Smooth muscle cell of the pulmonary artery (primary cell): ENCODE measurements around the gene SPEM2. TPM values are rescaled to one million over a fixed set of nuclear protein-coding genes. Genes with fewer than 3 reads are reported as not detected.

Source experiments
- total RNA-seq: library from RNA; depleted of rRNA; stranded (reverse); fragments of >200 nt; gene quantifications from 2 replicates; pipeline ENCODE4 v1.2.3, GENCODE V29; 2014

Gene SPEM2
- not detected in 2 replicates for total RNA-seq

GRCh38 chr17:7425316-7425715 is at the start of gene SPEM2:
SPEM2 (plus strand) TSS chr17:7425616; CDS start chr17:7425689, 73 bp downstream.

GRCh38 chr17:7380855-7381683 is 44.3 kb upstream of the SPEM2 start, which contains the start of gene TNK1:
TNK1 (plus strand) TSS chr17:7381089; CDS start chr17:7382927, 1,838 bp downstream.

DNA sequence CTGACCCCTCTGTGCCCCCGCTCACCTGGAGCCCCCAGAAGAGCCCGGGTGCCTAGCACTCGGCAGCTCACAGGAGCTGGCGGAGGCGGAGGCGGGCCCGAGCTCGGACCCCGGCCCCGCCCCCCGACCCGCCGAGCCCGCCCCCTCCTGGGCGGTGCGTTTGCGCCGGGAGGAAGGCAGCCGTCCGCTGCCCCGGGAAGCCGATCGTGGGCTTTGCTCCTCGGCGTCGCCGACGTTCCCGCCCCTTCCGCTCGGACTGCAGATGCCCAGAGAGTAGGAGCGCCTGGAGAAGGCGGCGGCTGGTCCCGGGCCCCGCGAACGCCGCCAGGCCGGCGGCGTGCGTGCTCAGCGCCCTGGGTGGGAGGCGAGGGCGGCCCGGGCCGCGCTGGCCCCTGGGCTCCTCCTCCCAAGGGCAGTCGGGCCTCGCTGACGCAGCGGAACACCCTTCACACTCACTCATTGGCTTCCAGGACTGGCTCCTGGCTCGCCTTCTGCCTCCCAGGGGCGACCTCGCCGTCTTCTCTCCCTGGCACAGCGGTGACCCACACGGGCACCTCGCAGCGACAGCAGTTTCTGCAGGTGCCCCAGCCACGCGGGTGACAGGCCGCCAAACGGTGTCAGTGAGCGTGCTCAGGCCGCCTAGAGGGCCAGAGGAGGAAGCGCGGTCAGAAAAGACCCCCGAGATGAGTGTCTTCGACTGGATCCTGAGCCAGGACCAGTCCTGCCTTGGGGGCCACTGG is 30.8 kb upstream of the SPEM2 start, which contains the start of gene PLSCR3:
PLSCR3 (minus strand) TSS at position 74 of the 740 bp plus-strand sequence. CDS start 415 bp downstream, outside the sequence.

GRCh38 chr17:7403977-7404736 is 21.3 kb upstream of the SPEM2 start, which contains the start of gene TMEM256:
TMEM256 (minus strand) TSS chr17:7404097; CDS start chr17:7404084, 13 bp downstream.

GRCh38 chr17:7407485-7408251 is 17.7 kb upstream of the SPEM2 start, which contains the start of gene NLGN2:
NLGN2 (plus strand) TSS chr17:7407845; CDS start chr17:7408256, 411 bp downstream.

DNA sequence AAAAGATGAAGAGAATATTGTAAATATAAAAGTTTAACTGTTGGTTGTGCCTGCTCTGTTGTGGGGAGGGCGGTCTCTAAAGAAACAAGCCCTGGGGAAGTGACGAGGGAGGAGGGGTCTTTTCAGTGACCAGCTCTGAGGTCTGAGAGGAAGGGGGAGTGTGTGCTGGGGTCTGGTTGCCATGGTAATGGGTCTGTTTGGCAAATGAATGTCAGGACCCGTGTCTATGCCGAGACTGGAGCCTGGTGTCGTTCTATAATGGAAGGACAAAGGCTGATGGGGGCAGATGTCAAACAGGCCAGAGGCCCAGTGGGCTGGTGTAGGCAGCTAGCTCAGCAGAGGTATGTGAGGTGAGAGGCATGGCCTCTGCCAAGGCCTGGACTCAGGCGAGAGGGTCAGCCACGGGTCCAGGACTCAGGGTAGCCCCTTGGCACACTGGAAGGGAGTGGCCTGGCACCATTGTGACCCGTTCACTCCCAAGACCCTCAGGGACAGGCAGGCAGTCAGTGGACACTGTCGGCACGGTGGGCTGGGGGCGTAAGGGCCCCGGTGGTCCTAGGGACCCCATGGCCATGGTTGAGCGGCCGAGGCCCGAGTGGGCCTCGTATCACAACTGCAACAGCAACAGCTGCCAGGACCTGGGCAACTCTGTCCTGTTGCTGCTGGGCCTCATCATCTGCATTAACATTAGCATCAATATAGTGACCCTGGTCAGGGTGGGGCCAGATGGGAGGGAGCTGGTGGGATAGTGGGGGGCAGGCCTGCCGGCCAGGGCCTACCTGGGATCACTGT is 5.4 kb upstream of the SPEM2 start, which contains the start of gene SPEM1:
SPEM1 (plus strand) TSS at position 506 of the 792 bp plus-strand sequence; CDS start at position 567, 61 bp downstream.

DNA sequence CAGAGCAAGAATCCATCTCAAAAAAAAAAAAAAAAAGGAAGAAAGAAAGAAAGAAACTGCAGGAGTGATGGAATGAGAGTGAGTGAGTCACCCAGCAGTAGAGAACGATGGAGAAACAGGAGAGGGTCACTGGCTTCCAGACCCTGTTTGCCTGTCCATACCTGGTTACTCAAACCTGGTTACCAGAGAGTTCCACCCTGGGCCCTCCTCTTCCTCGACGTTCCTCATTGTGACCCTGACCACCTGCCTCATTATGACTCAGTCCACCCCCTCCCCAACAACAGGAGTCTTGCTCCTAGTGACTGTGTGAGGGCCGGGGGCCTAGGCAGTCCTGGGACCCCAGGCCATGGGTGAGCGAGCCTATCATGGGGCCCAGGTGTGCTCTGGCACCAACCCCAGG is 3.1 kb downstream of the SPEM2 start, which contains the start of gene SPEM3:
SPEM3 (plus strand) TSS at position 301 of the 400 bp plus-strand sequence; CDS start at position 347, 46 bp downstream.

GRCh38 chr17:7439462-7440112 is 14.2 kb downstream of the SPEM2 start, which contains the start of gene FGF11:
FGF11 (plus strand) TSS chr17:7439512; CDS start chr17:7439621, 109 bp downstream.

GRCh38 chr17:7444682-7445618 is 19.5 kb downstream of the SPEM2 start, which contains the start of gene CHRNB1:
CHRNB1 (plus strand) TSS chr17:7445061; CDS start chr17:7445128, 67 bp downstream.

Other genes starting within 250 kb of the SPEM2 start
- gene ASGR1, start 246.2 kb upstream of the SPEM2 start, total RNA-seq, result 0.26 and 0.43 TPM in 2 replicates
- gene DLG4, start 205.8 kb upstream of the SPEM2 start, total RNA-seq, result 38.6 and 51.8 TPM in 2 replicates
- gene ACADVL, start 205.7 kb upstream of the SPEM2 start, total RNA-seq, result 253 and 331 TPM in 2 replicates
- gene DVL2, start 191.1 kb upstream of the SPEM2 start, total RNA-seq, result 57.9 and 79.4 TPM in 2 replicates
- gene PHF23, start 186.2 kb upstream of the SPEM2 start, total RNA-seq, result 36.2 and 41.9 TPM in 2 replicates
- gene GABARAP, start 183.2 kb upstream of the SPEM2 start, total RNA-seq, result 152 and 153 TPM in 2 replicates
- 71.7 and 85.0 TPM in 2 replicates for gene CTDNEP1, start 173.9 kb upstream of the SPEM2 start, total RNA-seq
- gene ELP5, start 173.4 kb upstream of the SPEM2 start, total RNA-seq, result 23.6 and 23.8 TPM in 2 replicates
- 0.33 and 0.65 TPM in 2 replicates for gene CLDN7, start 163.1 kb upstream of the SPEM2 start, total RNA-seq
- gene SLC2A4, start 143.9 kb upstream of the SPEM2 start, total RNA-seq, result 0.10 and 0.13 TPM in 2 replicates
- gene YBX2, start 131.0 kb upstream of the SPEM2 start, total RNA-seq, result 0.07 TPM in 1 of 2 replicates, not detected in the other
- 351 and 391 TPM in 2 replicates for gene EIF5A, start 118.0 kb upstream of the SPEM2 start, total RNA-seq
- 20.3 and 20.4 TPM in 2 replicates for gene GPS2, start 110.3 kb upstream of the SPEM2 start, total RNA-seq
- 21.6 and 31.2 TPM in 2 replicates for gene NEURL4, start 96.3 kb upstream of the SPEM2 start, total RNA-seq
- gene ACAP1, start 89.1 kb upstream of the SPEM2 start, total RNA-seq, result 0.33 and 0.99 TPM in 2 replicates
- 13.4 and 14.2 TPM in 2 replicates for gene KCTD11, start 73.5 kb upstream of the SPEM2 start, total RNA-seq
- not detected in 2 replicates for gene TMEM95, start 70.5 kb upstream of the SPEM2 start, total RNA-seq
- 0.20 and 0.26 TPM in 2 replicates for gene TNK1, start 44.5 kb upstream of the SPEM2 start, total RNA-seq
- gene PLSCR3, start 31.1 kb upstream of the SPEM2 start, total RNA-seq, result 52.9 and 58.3 TPM in 2 replicates
- gene TMEM256, start 21.5 kb upstream of the SPEM2 start, total RNA-seq, result 57.9 and 74.2 TPM in 2 replicates
- 23.7 and 28.4 TPM in 2 replicates for gene NLGN2, start 17.8 kb upstream of the SPEM2 start, total RNA-seq
- gene SPEM1, start 5.3 kb upstream of the SPEM2 start, total RNA-seq, result not detected in 2 replicates
- gene SPEM3, start 3.2 kb downstream of the SPEM2 start, total RNA-seq, result not detected in 2 replicates
- 2.5 and 3.2 TPM in 2 replicates for gene TMEM102, start 9.8 kb downstream of the SPEM2 start, total RNA-seq
- gene FGF11, start 13.9 kb downstream of the SPEM2 start, total RNA-seq, result 12.9 and 16.7 TPM in 2 replicates
- gene CHRNB1, start 19.4 kb downstream of the SPEM2 start, total RNA-seq, result 5.2 and 6.7 TPM in 2 replicates
- gene ZBTB4, start 54.0 kb downstream of the SPEM2 start, total RNA-seq, result 39.2 and 45.6 TPM in 2 replicates
- not detected in 2 replicates for gene SLC35G6, start 55.8 kb downstream of the SPEM2 start, total RNA-seq
- gene POLR2A, start 58.8 kb downstream of the SPEM2 start, total RNA-seq, result 117 and 118 TPM in 2 replicates
- 21.6 and 23.8 TPM in 2 replicates for gene TNFSF12, start 123.4 kb downstream of the SPEM2 start, total RNA-seq
- 1.4 and 2.4 TPM in 2 replicates for gene TNFSF13, start 133.1 kb downstream of the SPEM2 start, total RNA-seq
- gene SENP3, start 136.3 kb downstream of the SPEM2 start, total RNA-seq, result 65.9 and 75.8 TPM in 2 replicates
- gene CD68, start 154.0 kb downstream of the SPEM2 start, total RNA-seq, result 59.6 and 60.2 TPM in 2 replicates
- gene MPDU1, start 158.2 kb downstream of the SPEM2 start, total RNA-seq, result 36.2 and 54.1 TPM in 2 replicates
- 0.07 and 0.26 TPM in 2 replicates for gene SOX15, start 164.5 kb downstream of the SPEM2 start, total RNA-seq
- gene FXR2, start 189.3 kb downstream of the SPEM2 start, total RNA-seq, result 42.3 and 51.2 TPM in 2 replicates
- gene SAT2, start 202.2 kb downstream of the SPEM2 start, total RNA-seq, result 34.7 and 35.4 TPM in 2 replicates
- gene SHBG, start 204.5 kb downstream of the SPEM2 start, total RNA-seq, result 0.53 and 0.72 TPM in 2 replicates
- gene ATP1B2, start 225.3 kb downstream of the SPEM2 start, total RNA-seq, result 0.07 and 0.33 TPM in 2 replicates